WTC11 (cell line): ENCODE results near the gene PGA5. TPM values are rescaled to one million over a fixed set of nuclear protein-coding genes. Genes with fewer than 3 reads are reported as not detected.
A peak's percentile ranks its signal among the peaks of the same experiment; 100 is the strongest.

Source experiments
- ATAC-seq: fragments of 200-7000 bp; cut with Tn5 transposase; 2 replicates; pipeline ENCODE4 v1.10.0; 2021; ENCODE audit warnings: mild to moderate bottlenecking, moderate library complexity
- CTCF ChIA-PET: fragments of 300-600 bp; sonication (Branson Sonifier 250); formaldehyde crosslinking; loops from one replicate; lab custom pipeline; 2021; ENCODE audit warnings: antibody characterized with exemption; lab: Charles Lee
- POLR2A ChIA-PET: fragments of 350-600 bp; sonication (Branson Sonifier 250); formaldehyde crosslinking; loops from one replicate; lab custom pipeline; 2021; ENCODE audit warnings: antibody characterized with exemption; lab: Charles Lee
- DNase-seq: peaks from one replicate; pipeline ENCODE4 v3.0.0; 2021; ENCODE audit warnings: low spot score
- H3K27ac Mint-ChIP-seq: 2 replicates; pipeline ENCODE4 v1.8.0; 2021; ENCODE audit warnings: mixed read lengths
- H3K27me3 Mint-ChIP-seq: 2 replicates; pipeline ENCODE4 v1.8.0; 2021; ENCODE audit warnings: low read depth, mild to moderate bottlenecking, moderate library complexity, mixed read lengths
- H3K36me3 Mint-ChIP-seq: 2 replicates; pipeline ENCODE4 v1.8.0; 2021; ENCODE audit warnings: mixed read lengths
- H3K4me1 Mint-ChIP-seq: 2 replicates; pipeline ENCODE4 v1.8.0; 2022; ENCODE audit warnings: mixed read lengths
- H3K4me3 Mint-ChIP-seq: 2 replicates; pipeline ENCODE4 v1.8.0; 2021; ENCODE audit warnings: mild to moderate bottlenecking, moderate library complexity, mixed read lengths
- H3K9me3 Mint-ChIP-seq: 2 replicates; pipeline ENCODE4 v1.8.0; 2021; ENCODE audit warnings: mixed read lengths
- ELF4 ChIP-seq: sonication (generic); formaldehyde crosslinking; IDR thresholded peaks from 2 replicates; pipeline ENCODE4 v1.8.1; 2022; ENCODE audit warnings: low read depth, mild to moderate bottlenecking, moderate library complexity, missing genetic modification reagents
- EMX1 ChIP-seq: fragments of 250-450 bp; sonication (Bioruptor Pico); IDR thresholded peaks from 2 replicates; pipeline ENCODE4 v1.8.0; 2021; ENCODE audit warnings: mild to moderate bottlenecking
- ESRRA ChIP-seq: sonication (generic); formaldehyde crosslinking; IDR thresholded peaks from 2 replicates; pipeline ENCODE4 v1.8.1; 2022; ENCODE audit warnings: mild to moderate bottlenecking, missing genetic modification reagents, borderline replicate concordance
- FOXP1 ChIP-seq: sonication (generic); formaldehyde crosslinking; IDR thresholded peaks from 2 replicates; pipeline ENCODE4 v1.8.0; 2022; ENCODE audit warnings: missing genetic modification reagents, mild to moderate bottlenecking, moderate library complexity, borderline replicate concordance
- GABPB1 ChIP-seq: sonication (generic); formaldehyde crosslinking; IDR thresholded peaks from 2 replicates; pipeline ENCODE4 v1.8.1; 2023; ENCODE audit warnings: mild to moderate bottlenecking, missing genetic modification reagents
- GRHL2 ChIP-seq: fragments of 250-450 bp; sonication (Bioruptor Pico); IDR thresholded peaks from 2 replicates; pipeline ENCODE4 v1.8.0; 2022; ENCODE audit warnings: mild to moderate bottlenecking, moderate library complexity; ENCODE audit not compliant: insufficient replicate concordance, severe bottlenecking
- GTF2I ChIP-seq: fragments of 250-450 bp; sonication (Bioruptor Pico); conservative IDR thresholded peaks from 2 replicates; pipeline ENCODE4 v1.4.0; 2021; ENCODE audit warnings: mild to moderate bottlenecking
- KAT7 ChIP-seq: sonication (generic); formaldehyde crosslinking; IDR thresholded peaks from 2 replicates; pipeline ENCODE4 v1.8.1; 2023; ENCODE audit warnings: missing genetic modification reagents, mild to moderate bottlenecking, borderline replicate concordance
- RELA ChIP-seq: sonication (generic); formaldehyde crosslinking; IDR thresholded peaks from 2 replicates; pipeline ENCODE4 v1.8.1; 2022; ENCODE audit warnings: missing genetic modification reagents, mild to moderate bottlenecking, borderline replicate concordance
- SMAD4 ChIP-seq: sonication (generic); formaldehyde crosslinking; IDR thresholded peaks from 2 replicates; pipeline ENCODE4 v1.8.0; 2022; ENCODE audit warnings: mild to moderate bottlenecking, missing genetic modification reagents
- ZNF317 ChIP-seq: sonication (generic); formaldehyde crosslinking; IDR thresholded peaks from 2 replicates; pipeline ENCODE4 v1.8.1; 2023; ENCODE audit warnings: low read depth, mild to moderate bottlenecking, moderate library complexity, missing genetic modification reagents, borderline replicate concordance
- ZNF423 ChIP-seq: fragments of 250-450 bp; sonication (Bioruptor Pico); IDR thresholded peaks from 2 replicates; pipeline ENCODE4 v2.1.2; 2022; ENCODE audit warnings: mild to moderate bottlenecking, moderate library complexity
- total RNA-seq: library from RNA; stranded (reverse); gene quantifications from 3 replicates; pipeline ENCODE4 v1.2.3, GENCODE V29; 2021
- TF ChIP-seq, protein P1 (sequence below): sonication (generic); formaldehyde crosslinking; IDR thresholded peaks from 2 replicates; pipeline ENCODE4 v1.8.1; 2023; ENCODE audit warnings: mild to moderate bottlenecking, missing genetic modification reagents
- TF ChIP-seq, protein P2 (sequence below): sonication (generic); formaldehyde crosslinking; IDR thresholded peaks from 2 replicates; pipeline ENCODE4 v1.8.1; 2023; ENCODE audit warnings: mild to moderate bottlenecking, missing genetic modification reagents
- TF ChIP-seq, protein P3 (sequence below): sonication (generic); formaldehyde crosslinking; IDR thresholded peaks from 2 replicates; pipeline ENCODE4 v1.8.1; 2023; ENCODE audit warnings: mild to moderate bottlenecking, moderate library complexity, missing genetic modification reagents
- TF ChIP-seq, protein P4 (sequence below): sonication (generic); formaldehyde crosslinking; IDR thresholded peaks from 2 replicates; pipeline ENCODE4 v1.8.0; 2022; ENCODE audit warnings: mild to moderate bottlenecking, missing genetic modification reagents
- TF ChIP-seq, protein P5 (sequence below): sonication (generic); formaldehyde crosslinking; IDR thresholded peaks from 2 replicates; pipeline ENCODE4 v1.8.0; 2022; ENCODE audit warnings: mild to moderate bottlenecking, missing genetic modification reagents
- TF ChIP-seq, protein P6 (sequence below): sonication (generic); formaldehyde crosslinking; IDR thresholded peaks from 2 replicates; pipeline ENCODE4 v1.8.1; 2022; ENCODE audit warnings: mild to moderate bottlenecking, moderate library complexity, missing genetic modification reagents
- TF ChIP-seq, protein P7 (sequence below): fragments of 250-450 bp; sonication (Bioruptor Pico); conservative IDR thresholded peaks from 2 replicates; pipeline ENCODE4 v1.9.0; 2021; ENCODE audit warnings: mild to moderate bottlenecking
- TF ChIP-seq, protein P8 (sequence below): sonication (generic); formaldehyde crosslinking; IDR thresholded peaks from 2 replicates; pipeline ENCODE4 v1.8.1; 2022; ENCODE audit warnings: missing genetic modification reagents, borderline replicate concordance

Gene PGA5
- total RNA-seq, 1 experiment from 2014 or later = 0.35 TPM

DNA sequence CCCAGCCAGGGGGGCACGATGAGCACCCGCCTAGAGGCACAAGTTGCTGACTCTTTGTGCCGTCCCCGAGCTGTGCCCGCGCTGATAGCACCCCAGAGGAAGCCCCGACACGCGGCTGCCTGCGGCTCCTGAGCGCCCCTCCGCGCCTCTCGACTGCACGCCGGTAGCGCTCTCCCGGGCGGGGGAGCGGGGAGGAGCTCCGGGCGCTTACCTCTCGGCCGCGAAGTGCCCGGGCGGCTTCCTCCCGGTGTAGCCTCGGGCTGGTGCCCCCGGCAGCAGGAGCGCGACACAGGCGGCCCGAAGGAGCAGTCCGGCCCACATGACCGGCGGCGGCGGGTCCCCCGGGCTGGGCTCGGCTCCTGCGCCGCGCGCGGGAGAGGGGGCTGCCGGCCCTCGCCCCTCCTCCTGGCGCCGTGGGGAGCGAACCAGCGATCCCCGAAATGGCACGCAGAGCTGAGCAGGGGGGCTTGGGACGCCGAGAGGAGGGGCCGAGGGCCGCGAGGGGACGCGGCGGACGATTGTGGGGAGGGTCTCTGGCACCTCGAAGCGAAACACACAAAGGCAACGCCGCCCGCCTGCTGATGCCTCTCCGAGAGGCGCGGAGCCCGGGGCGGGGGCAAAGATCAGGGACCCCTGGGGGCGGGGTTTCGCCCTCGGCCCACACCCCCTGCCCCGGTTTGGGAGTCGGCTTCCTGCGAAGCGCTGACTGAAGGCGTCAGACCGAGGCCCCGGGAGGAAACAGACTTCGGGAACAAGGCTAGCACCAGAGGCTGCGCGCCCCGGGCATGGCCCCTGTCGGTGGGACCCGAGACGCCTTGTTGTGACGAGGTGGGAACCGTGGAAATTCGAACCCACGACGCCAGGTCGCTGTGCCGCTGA lies 54.0 kb downstream of the PGA5 start, which contains the start of gene VWCE (continued):
- TF ChIP-seq, protein P1, sequence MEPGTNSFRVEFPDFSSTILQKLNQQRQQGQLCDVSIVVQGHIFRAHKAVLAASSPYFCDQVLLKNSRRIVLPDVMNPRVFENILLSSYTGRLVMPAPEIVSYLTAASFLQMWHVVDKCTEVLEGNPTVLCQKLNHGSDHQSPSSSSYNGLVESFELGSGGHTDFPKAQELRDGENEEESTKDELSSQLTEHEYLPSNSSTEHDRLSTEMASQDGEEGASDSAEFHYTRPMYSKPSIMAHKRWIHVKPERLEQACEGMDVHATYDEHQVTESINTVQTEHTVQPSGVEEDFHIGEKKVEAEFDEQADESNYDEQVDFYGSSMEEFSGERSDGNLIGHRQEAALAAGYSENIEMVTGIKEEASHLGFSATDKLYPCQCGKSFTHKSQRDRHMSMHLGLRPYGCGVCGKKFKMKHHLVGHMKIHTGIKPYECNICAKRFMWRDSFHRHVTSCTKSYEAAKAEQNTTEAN (CRISPR knock-in tag) = 0 out of 2 replicates have a peak, but pooled peaks have one; percentile 31
- TF ChIP-seq, protein P2, sequence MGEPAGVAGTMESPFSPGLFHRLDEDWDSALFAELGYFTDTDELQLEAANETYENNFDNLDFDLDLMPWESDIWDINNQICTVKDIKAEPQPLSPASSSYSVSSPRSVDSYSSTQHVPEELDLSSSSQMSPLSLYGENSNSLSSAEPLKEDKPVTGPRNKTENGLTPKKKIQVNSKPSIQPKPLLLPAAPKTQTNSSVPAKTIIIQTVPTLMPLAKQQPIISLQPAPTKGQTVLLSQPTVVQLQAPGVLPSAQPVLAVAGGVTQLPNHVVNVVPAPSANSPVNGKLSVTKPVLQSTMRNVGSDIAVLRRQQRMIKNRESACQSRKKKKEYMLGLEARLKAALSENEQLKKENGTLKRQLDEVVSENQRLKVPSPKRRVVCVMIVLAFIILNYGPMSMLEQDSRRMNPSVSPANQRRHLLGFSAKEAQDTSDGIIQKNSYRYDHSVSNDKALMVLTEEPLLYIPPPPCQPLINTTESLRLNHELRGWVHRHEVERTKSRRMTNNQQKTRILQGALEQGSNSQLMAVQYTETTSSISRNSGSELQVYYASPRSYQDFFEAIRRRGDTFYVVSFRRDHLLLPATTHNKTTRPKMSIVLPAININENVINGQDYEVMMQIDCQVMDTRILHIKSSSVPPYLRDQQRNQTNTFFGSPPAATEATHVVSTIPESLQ = no peak
- TF ChIP-seq KAT7 (CRISPR knock-in tag) (0 out of 2 replicates have a peak, but pooled peaks have one; percentile 71), SMAD4 (CRISPR knock-in tag) (no peak), GABPB1 (CRISPR knock-in tag) (peak; percentile 7; the same call in 1 of the 2 replicates), EMX1 (CRISPR knock-in tag) (no peak), ZNF423 (CRISPR knock-in tag) (peak; percentile 77; the same call in 1 of the 2 replicates), GRHL2 (CRISPR knock-in tag) (no peak), ZNF317 (CRISPR knock-in tag) (peak; percentile 40; the same call in 1 of the 2 replicates), ESRRA (CRISPR knock-in tag) (no peak), FOXP1 (peak; percentile 18), RELA (CRISPR knock-in tag) (0 out of 2 replicates have a peak, but pooled peaks have one; percentile 10), ELF4 (CRISPR knock-in tag) (peak; percentile 66; the same call in 1 of the 2 replicates), GTF2I (CRISPR knock-in tag) (no peak)
- TF ChIP-seq, protein P3, sequence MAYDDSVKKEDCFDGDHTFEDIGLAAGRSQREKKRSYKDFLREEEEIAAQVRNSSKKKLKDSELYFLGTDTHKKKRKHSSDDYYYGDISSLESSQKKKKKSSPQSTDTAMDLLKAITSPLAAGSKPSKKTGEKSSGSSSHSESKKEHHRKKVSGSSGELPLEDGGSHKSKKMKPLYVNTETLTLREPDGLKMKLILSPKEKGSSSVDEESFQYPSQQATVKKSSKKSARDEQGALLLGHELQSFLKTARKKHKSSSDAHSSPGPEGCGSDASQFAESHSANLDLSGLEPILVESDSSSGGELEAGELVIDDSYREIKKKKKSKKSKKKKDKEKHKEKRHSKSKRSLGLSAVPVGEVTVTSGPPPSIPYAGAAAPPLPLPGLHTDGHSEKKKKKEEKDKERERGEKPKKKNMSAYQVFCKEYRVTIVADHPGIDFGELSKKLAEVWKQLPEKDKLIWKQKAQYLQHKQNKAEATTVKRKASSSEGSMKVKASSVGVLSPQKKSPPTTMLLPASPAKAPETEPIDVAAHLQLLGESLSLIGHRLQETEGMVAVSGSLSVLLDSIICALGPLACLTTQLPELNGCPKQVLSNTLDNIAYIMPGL (CRISPR knock-in tag) = peak; percentile 64; the same call in 1 of the 2 replicates
- TF ChIP-seq, protein P4, sequence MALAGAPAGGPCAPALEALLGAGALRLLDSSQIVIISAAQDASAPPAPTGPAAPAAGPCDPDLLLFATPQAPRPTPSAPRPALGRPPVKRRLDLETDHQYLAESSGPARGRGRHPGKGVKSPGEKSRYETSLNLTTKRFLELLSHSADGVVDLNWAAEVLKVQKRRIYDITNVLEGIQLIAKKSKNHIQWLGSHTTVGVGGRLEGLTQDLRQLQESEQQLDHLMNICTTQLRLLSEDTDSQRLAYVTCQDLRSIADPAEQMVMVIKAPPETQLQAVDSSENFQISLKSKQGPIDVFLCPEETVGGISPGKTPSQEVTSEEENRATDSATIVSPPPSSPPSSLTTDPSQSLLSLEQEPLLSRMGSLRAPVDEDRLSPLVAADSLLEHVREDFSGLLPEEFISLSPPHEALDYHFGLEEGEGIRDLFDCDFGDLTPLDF (CRISPR knock-in tag) = 0 out of 2 replicates have a peak, but pooled peaks have one; percentile 15
- TF ChIP-seq, protein P5, sequence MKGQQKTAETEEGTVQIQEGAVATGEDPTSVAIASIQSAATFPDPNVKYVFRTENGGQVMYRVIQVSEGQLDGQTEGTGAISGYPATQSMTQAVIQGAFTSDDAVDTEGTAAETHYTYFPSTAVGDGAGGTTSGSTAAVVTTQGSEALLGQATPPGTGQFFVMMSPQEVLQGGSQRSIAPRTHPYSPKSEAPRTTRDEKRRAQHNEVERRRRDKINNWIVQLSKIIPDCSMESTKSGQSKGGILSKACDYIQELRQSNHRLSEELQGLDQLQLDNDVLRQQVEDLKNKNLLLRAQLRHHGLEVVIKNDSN (CRISPR knock-in tag) = peak; percentile 52; the same call in 1 of the 2 replicates

DNA sequence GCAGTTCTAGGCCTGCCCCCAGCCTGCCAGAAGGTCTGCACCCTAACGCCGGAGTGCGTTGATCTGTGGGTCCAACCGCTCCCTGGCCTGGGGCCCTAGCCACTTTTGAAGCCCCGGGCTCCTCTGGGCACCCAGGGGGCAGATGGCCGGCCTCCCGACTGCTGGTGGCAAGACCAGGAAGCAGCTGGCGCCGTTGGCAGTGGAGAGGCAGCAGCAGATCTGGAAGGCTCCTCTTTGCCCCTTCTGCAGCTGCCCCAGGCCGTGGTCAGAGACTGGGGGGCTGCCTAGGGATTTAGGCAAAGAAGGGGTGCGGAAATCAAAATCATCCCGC lies 54.6 kb downstream of the PGA5 start:
- Mint-ChIP-seq H3K4me1 (peaks cover 26% of the 10 kb centered on the region), H3K9me3 (no peaks in the 10 kb centered on the region), H3K4me3 (peak overlapping the region; percentile 47), H3K27me3 (peaks cover 17% of the 10 kb centered on the region), H3K36me3 (peaks cover 23% of the 10 kb centered on the region), H3K27ac (no peak overlapping the region)
- CTCF ChIA-PET = interaction anchor here (0.9 to 3.2 kb wide), 7 partner anchors 9 to 140 kb away, joined by 3 to 21 read pairs (median 9); no protein-coding TSS in a partner anchor
- DNase-seq (no peak), ATAC-seq (peak; percentile 21)
- POLR2A ChIA-PET = interaction anchor here (1.5 kb wide), 1 partner anchor 66 kb away, joined by 6 read pairs; the partner anchor contains the start of gene CYB561A3
- TF ChIP-seq, protein P6, sequence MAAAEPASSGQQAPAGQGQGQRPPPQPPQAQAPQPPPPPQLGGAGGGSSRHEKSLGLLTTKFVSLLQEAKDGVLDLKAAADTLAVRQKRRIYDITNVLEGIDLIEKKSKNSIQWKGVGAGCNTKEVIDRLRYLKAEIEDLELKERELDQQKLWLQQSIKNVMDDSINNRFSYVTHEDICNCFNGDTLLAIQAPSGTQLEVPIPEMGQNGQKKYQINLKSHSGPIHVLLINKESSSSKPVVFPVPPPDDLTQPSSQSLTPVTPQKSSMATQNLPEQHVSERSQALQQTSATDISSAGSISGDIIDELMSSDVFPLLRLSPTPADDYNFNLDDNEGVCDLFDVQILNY (CRISPR knock-in tag) = no peak
- TF ChIP-seq, protein P7, sequence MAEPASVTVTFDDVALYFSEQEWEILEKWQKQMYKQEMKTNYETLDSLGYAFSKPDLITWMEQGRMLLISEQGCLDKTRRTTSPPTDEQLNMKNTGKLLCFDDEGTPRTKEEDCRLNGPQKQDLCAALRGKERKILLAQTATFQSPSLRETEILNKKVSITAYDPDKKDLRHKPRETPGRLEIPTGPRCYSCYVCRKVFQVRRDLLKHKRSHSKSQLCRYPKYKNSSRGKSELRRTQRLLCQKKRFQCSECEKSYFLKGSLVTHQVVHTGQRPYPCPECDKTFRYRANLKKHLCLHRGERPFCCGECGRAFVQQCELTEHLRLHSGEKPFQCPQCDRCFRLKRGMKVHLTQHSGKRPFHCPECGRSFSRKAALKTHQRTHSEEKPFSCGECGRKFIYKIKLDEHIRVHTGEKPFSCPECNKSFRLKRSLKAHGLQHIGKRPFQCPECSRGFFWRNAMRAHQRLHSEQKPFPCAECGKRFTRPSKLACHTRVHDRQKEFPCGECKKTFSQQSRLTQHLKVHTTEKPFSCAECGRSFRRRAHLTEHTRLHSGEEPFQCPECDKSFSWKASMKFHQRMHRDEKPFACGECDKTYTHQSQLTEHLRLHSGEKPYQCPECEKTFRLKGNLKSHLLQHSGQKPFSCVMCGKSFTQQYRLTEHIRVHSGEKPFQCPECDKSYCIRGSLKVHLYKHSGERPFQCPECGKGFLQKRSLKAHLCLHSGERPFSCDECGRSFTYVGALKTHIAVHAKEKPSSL = no peak
- TF ChIP-seq ESRRA (CRISPR knock-in tag) = no peak
- TF ChIP-seq, protein P8, sequence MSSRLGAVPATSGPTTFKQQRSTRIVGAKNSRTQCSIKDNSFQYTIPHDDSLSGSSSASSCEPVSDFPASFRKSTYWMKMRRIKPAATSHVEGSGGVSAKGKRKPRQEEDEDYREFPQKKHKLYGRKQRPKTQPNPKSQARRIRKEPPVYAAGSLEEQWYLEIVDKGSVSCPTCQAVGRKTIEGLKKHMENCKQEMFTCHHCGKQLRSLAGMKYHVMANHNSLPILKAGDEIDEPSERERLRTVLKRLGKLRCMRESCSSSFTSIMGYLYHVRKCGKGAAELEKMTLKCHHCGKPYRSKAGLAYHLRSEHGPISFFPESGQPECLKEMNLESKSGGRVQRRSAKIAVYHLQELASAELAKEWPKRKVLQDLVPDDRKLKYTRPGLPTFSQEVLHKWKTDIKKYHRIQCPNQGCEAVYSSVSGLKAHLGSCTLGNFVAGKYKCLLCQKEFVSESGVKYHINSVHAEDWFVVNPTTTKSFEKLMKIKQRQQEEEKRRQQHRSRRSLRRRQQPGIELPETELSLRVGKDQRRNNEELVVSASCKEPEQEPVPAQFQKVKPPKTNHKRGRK (CRISPR knock-in tag) = no peak
